Measurements from ENCODE around the gene ZNF853.

DNA sequence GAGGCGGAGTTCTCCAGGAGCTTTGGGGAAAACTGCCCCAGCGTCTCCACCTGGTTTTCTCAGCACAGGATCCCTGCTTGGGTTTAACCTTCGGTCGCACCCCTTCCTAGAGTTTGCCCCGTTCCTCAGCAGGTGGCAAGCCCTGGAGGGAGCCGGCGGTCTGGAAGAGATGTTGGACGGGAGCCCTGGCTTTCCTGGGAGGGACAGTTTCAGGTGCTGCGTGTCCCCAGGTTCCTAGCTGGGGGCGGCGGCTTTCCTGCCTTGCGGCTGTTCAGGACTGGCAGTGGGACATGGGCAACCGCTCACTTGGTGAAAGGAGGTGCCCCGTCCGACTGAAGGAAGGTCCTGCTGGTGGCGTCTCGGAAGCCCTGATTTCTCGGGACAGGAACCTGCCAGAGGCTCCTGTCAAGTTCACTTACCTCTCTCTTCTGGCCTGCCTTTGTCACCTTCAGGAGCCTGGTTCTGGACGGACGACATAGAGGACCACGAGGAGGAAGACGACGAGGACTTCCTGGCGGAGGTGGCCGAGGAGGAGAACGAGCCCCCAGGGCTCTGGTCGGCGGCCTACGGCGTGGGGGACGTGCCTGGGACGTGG lies 36.5 kb downstream of the ZNF853 start:
- TF ChIP-seq REST (IDR thresholded peaks at IDR 0.05; ENCODE audit: insufficient read depth in 1 of 2, low read depth in 2 of 2, low read length in 2 of 2) (no peak), POLR2AphosphoS5 (IDR thresholded peaks at IDR 0.05; ENCODE audit: low read depth, low read length) (no peak), TAF1 (IDR thresholded peaks at IDR 0.05; ENCODE audit: borderline replicate concordance, insufficient read depth, low read length) (no peak), SIN3A (IDR thresholded peaks at IDR 0.05; ENCODE audit: borderline replicate concordance, insufficient read depth, low read length) (no peak), FOXP2 (optimal IDR thresholded peaks at IDR 0.05; ENCODE audit: borderline replicate concordance, extremely low read depth, extremely low read length, insufficient read depth) (no peak)

Data from PFSK-1 (cell line).